Spinal cord (tissue), 10 donors: ENCODE data around the gene FIP1L1. TPM values are rescaled to one million over a fixed set of nuclear protein-coding genes. Genes with fewer than 3 reads are reported as not detected.
"Not testable (repeated sequence)": the region's sequence is repeated elsewhere in the genome, so short reads cannot be mapped to it uniquely, and the experiment has no call there.

Experiments
- DNase-seq, 6 donors: peaks; one replicate each; pipeline versions ENCODE4 v3.0.0 to v3.0.0-alpha.2; 2013 to 2015; ENCODE audit warnings: low spot score in 6 of 6, low read depth in 4 of 6
- H3K27ac ChIP-seq: one replicate; pipeline ENCODE4 v1.5.1; 2013; ENCODE audit warnings: low read depth, low read length, control low read depth
- H3K27me3 ChIP-seq: one replicate; pipeline ENCODE4 v1.6.1; 2013; ENCODE audit warnings: low read length; ENCODE audit not compliant: control insufficient read depth, insufficient read depth
- H3K36me3 ChIP-seq: one replicate; pipeline ENCODE4 v1.6.1; 2013; ENCODE audit warnings: low read length; ENCODE audit not compliant: control insufficient read depth, insufficient read depth
- H3K4me1 ChIP-seq: one replicate; pipeline ENCODE4 v1.6.1; 2013; ENCODE audit warnings: low read length; ENCODE audit not compliant: control insufficient read depth, insufficient read depth
- H3K4me3 ChIP-seq: one replicate; pipeline ENCODE4 v1.5.1; 2013; ENCODE audit warnings: low read depth, low read length, control low read depth
- H3K9me3 ChIP-seq: one replicate; pipeline ENCODE4 v1.6.1; 2013; ENCODE audit warnings: low read length; ENCODE audit not compliant: control insufficient read depth, insufficient read depth
- WGBS: methylation state at CpG from one replicate; pipeline ENCODE4 v1.1.5; 2013; ENCODE audit warnings: missing lambda C conversion rate; ENCODE audit not compliant: insufficient coverage; 5-methylcytosine and 5-hydroxymethylcytosine counted together
- long read RNA-seq, 4 donors: transcript quantifications; one replicate each; lab custom pipeline, GENCODE V29; 2026
- polyA plus RNA-seq, 2 donors: library from polyadenylated mRNA; unstranded; fragments of 120-200 nt; gene quantifications; one replicate each; pipeline ENCODE4 v1.2.1, GENCODE V29; 2013; ENCODE audit not compliant: insufficient read length in 2 of 2
- total RNA-seq, 2 donors: library from RNA; depleted of rRNA in 1 of 2; stranded (reverse); fragments of 120-200 nt in 1 of 2; fragments of >200 nt in 1 of 2; gene quantifications; one replicate each; pipeline versions ENCODE4 v1.2.3 to v1.2.4, GENCODE V29; 2013 to 2014
- donor health status: healthy.

FIP1L1 gene, protein sequence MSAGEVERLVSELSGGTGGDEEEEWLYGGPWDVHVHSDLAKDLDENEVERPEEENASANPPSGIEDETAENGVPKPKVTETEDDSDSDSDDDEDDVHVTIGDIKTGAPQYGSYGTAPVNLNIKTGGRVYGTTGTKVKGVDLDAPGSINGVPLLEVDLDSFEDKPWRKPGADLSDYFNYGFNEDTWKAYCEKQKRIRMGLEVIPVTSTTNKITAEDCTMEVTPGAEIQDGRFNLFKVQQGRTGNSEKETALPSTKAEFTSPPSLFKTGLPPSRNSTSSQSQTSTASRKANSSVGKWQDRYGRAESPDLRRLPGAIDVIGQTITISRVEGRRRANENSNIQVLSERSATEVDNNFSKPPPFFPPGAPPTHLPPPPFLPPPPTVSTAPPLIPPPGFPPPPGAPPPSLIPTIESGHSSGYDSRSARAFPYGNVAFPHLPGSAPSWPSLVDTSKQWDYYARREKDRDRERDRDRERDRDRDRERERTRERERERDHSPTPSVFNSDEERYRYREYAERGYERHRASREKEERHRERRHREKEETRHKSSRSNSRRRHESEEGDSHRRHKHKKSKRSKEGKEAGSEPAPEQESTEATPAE
- 10 to 100 TPM; 66.0 to 74.4 TPM for total RNA-seq
- polyA plus RNA-seq = 10 to 100 TPM; 67.9 to 68.3 TPM
- long read RNA-seq, donor 1, partial matches to known transcripts = 0 of 4 reads
- long read RNA-seq, donor 1, other reads (novel, unspliced or antisense) = 0 of 4 reads
- long read RNA-seq, donor 2 = 0 reads
- long read RNA-seq, donor 3 = 0 reads
- long read RNA-seq, donor 4, partial matches to known transcripts = 7 of 14 reads
- long read RNA-seq, donor 4, other reads (novel, unspliced or antisense) = 0 of 14 reads

GRCh38 chr4:53377319-53378170 lies at the start of gene FIP1L1:
TSS of gene FIP1L1 (plus strand) at chr4:53377641. CDS start at chr4:53377839, 198 bp downstream.
- under 1% methylated on average over 84 of the region's 85 CpGs for WGBS
- H3K27ac ChIP-seq = peak within 1 kb of the TSS; percentile 91
- peak; percentile 84 to 98 (median 90) for DNase-seq
- H3K9me3 ChIP-seq = no peaks in the 10 kb centered on the region
- no peaks in the 10 kb centered on the region for H3K36me3 ChIP-seq
- no peaks in the 10 kb centered on the region for H3K27me3 ChIP-seq
- peak within 1 kb of the TSS; percentile 92 for H3K4me3 ChIP-seq
- no peaks in the 10 kb centered on the region for H3K4me1 ChIP-seq

GRCh38 chr4:53334916-53335315 lies 42.5 kb upstream of the FIP1L1 start:
- H3K27me3 ChIP-seq, H3K36me3 ChIP-seq, H3K4me3 ChIP-seq, DNase-seq, H3K9me3 ChIP-seq, H3K27ac ChIP-seq, H3K4me1 ChIP-seq: not testable (repeated sequence)
- WGBS = 100% methylated on average over 1 of the region's 6 CpGs

GRCh38 chr4:53340145-53340544 lies 37.3 kb upstream of the FIP1L1 start:
- DNase-seq, H3K27ac ChIP-seq: not testable (repeated sequence)
- 97% methylated on average over 12 of the region's 12 CpGs for WGBS

DNA sequence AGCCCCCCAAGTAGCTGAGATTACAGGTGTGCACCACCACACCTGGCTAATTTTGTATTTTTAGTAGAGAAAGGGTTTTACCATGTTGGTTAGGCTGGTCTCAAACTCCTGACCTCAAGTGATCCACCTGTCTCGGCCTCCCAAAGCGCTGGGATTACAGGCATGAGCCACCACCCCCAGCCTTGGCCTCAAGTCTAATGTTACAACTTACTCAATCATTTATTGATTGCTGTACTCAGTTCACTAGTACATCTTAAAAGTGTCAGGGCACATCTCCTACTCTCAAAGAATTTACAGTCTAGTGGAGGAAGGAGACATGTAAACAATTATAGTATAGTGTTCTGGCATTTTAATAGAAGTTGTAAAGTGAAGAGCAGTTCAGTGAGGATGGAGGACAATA lies 31.0 kb upstream of the FIP1L1 start:
- H3K4me3 ChIP-seq, H3K27me3 ChIP-seq, H3K27ac ChIP-seq, H3K36me3 ChIP-seq, DNase-seq, H3K4me1 ChIP-seq, H3K9me3 ChIP-seq: not testable (repeated sequence)
- WGBS = 100% methylated on average over 2 of the region's 2 CpGs

More at GRCh38 chr4:53340145-53340544, 37.3 kb upstream of the FIP1L1 start:
- H3K27me3 ChIP-seq, H3K9me3 ChIP-seq, H3K4me3 ChIP-seq, H3K4me1 ChIP-seq, H3K36me3 ChIP-seq: not testable (repeated sequence)

DNA sequence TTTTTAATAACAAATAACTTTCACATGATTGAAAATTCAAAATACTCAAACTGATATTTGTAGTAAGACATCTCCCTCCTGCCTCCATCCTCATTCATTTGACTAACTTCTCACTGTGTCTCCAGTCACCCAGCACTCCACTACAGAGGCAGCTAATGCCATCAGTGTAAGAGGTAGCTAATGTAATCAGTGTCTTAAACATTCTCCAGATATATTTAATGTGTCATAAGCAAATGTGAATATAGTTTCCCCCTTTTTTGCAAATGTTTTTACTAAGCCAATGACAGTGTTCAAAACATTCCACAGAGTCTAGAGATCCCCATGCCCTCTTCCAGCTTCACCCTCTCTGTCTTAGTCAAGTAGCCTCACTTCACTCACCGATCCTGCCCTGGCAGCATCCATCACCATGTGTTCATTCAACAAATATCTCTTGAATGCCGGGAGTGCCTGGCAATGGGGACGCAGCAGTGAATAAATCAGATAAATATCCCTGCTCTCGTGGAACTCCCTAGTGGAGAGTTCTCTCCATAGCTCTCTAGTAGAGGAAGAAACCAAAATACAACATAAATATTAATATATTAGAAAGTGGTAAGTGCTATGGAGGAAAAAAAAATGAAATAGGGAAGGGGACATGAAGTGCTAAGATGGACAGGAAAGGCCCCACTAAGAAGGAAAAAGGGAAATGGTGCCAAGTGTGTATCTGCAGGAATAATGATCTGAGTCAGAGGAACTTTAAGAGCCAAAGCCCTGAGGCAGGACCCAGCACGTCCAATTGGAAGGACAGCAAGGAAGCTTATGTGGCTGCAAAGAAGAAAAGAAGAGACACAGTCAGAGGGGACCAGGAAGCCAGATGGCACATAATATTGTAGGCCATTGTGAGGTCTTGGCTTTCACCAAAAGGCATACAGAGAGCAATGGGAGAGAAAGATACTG lies 30.3 kb upstream of the FIP1L1 start:
- Histone ChIP-seq H3K27ac (no peak overlapping the region), H3K27me3 (no peaks in the 10 kb centered on the region), H3K4me1 (no peaks in the 10 kb centered on the region), H3K36me3 (no peaks in the 10 kb centered on the region), H3K4me3 (no peak overlapping the region), H3K9me3 (peaks cover 3% of the 10 kb centered on the region)
- DNase-seq = peak in 3 of 6 donors; percentile 4 to 38 (median 14)
- 28% methylated on average over 1 of the region's 5 CpGs for WGBS

DNA sequence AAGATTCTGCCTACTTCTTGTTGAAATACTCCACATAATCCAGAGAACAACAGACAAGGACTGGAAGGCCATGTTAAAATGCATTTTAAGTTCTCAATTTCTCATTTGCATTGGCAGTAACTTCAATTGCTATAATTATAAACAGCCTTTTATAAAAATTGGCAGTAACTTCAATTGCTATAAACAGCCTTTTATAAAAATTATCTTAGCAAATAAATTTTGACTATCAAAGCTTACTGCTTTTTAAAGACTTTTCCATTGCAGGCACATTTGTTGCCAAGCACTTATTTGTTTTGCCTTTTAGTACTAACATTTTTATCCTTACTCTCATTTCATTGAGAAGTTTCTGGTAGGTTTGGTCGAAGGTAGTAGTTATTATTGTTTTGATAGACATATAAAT lies 29.4 kb upstream of the FIP1L1 start:
- Histone ChIP-seq H3K27ac (no peak overlapping the region), H3K9me3 (peaks cover 3% of the 10 kb centered on the region), H3K36me3 (no peaks in the 10 kb centered on the region), H3K27me3 (no peaks in the 10 kb centered on the region), H3K4me1 (no peaks in the 10 kb centered on the region), H3K4me3 (no peak overlapping the region)
- DNase-seq = peak in 1 of 6 donors; percentile 36
- WGBS = no CpG with 5 or more reads among the region's 1 CpG

- WGBS = 93% methylated on average over 3 of the region's 4 CpGs
- DNase-seq = no peak
- Histone ChIP-seq H3K9me3 (peaks cover 3% of the 10 kb centered on the region), H3K27ac (no peak overlapping the region), H3K4me3 (no peak overlapping the region), H3K4me1 (no peaks in the 10 kb centered on the region), H3K27me3 (no peaks in the 10 kb centered on the region), H3K36me3 (peaks cover 3% of the 10 kb centered on the region)
These were observed 28.4 kb upstream of the FIP1L1 start for GRCh38 chr4:53349091-53349491.

DNA sequence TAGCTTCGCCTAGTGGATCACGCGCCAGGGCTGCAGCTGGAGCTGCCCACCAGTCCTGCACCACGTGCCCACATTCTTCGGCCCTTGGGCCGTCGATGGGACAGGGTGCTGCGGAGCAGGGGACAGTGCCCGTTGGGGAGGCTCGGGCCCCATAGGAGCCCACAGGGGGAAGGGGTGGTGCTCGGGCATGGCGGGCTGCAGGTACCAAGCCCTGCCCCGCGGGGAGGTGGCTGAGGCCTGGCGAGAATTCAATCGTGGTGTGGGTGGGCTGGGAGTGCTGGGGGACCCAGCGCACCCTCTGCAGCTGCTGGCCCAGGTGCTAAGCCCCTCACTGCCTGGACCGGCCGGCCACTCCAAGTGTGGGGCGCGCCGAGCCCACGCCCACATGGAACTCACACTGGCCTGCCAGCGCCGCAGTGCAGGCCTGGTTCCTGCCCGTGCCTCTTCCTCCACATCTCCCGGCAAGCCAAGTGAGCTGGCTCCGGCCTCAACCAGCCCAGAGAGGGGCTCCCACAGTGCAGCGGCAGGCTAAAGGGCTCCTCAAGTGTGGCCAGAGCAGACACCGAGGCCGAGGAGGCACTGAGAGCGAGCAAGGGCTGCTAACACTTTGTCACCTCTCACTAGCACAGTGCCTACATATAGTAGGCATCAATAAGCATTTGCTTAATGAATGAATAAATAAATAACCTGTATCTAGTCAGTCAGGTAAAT lies 23.3 kb upstream of the FIP1L1 start:
- no peak overlapping the region for H3K27ac ChIP-seq
- no peaks in the 10 kb centered on the region for H3K4me1 ChIP-seq
- no peaks in the 10 kb centered on the region for H3K27me3 ChIP-seq
- peaks cover 6% of the 10 kb centered on the region for H3K36me3 ChIP-seq
- over 99% methylated on average over 28 of the region's 32 CpGs for WGBS
- H3K9me3 ChIP-seq = no peaks in the 10 kb centered on the region
- H3K4me3 ChIP-seq = no peak overlapping the region
- no peak for DNase-seq
